CD14-positive monocyte (primary cell): ENCODE measurements around the gene ZNF275. TPM values are rescaled to one million over a fixed set of nuclear protein-coding genes. Genes with fewer than 3 reads are reported as not detected.

ENCODE experiments used
- DNase-seq, 3 donors: peaks; one replicate each; pipeline ENCODE4 v3.0.0-alpha.2; 2011 to 2022
- H2AFZ ChIP-seq: 2 replicates; pipeline ENCODE4 v1.6.0; 2012; ENCODE audit warnings: mild to moderate bottlenecking, low read depth, low read length, inconsistent platforms; ENCODE audit not compliant: insufficient read depth, poor library complexity, severe bottlenecking
- H3K27ac ChIP-seq, 2 donors: 1 replicate in 1 of 2; 2 replicates in 1 of 2; pipeline ENCODE4 v1.5.1; 2012 to 2013; ENCODE audit warnings: low read length in 2 of 2, control low read depth in 1 of 2, inconsistent platforms in 1 of 2, low read depth in 1 of 2, mild to moderate bottlenecking in 1 of 2
- H3K27me3 ChIP-seq, 2 donors: one replicate each; pipeline versions ENCODE4 v1.6.0 to v1.6.1; 2011 to 2013; ENCODE audit warnings: low read length in 2 of 2; ENCODE audit not compliant: control insufficient read depth in 2 of 2, insufficient read depth in 2 of 2
- H3K36me3 ChIP-seq, 2 donors: replicated peaks in 1 of 2; 1 replicate in 1 of 2; 2 replicates in 1 of 2; pipeline versions ENCODE4 v1.5.1 to v1.6.1; 2012 to 2013; ENCODE audit warnings: low read length in 2 of 2, control low read depth in 1 of 2, inconsistent platforms in 1 of 2, mild to moderate bottlenecking in 1 of 2; ENCODE audit not compliant: insufficient read depth in 2 of 2, control insufficient read depth in 1 of 2
- H3K4me1 ChIP-seq, 2 donors: 1 replicate in 1 of 2; 2 replicates in 1 of 2; pipeline versions ENCODE4 v1.5.1 to v1.6.1; 2012 to 2013; ENCODE audit warnings: low read length in 2 of 2, control low read depth in 1 of 2, inconsistent platforms in 1 of 2, mild to moderate bottlenecking in 1 of 2, moderate library complexity in 1 of 2; ENCODE audit not compliant: insufficient read depth in 2 of 2, control insufficient read depth in 1 of 2
- H3K4me2 ChIP-seq: replicated peaks from 2 replicates; pipeline ENCODE3; 2012; ENCODE audit warnings: low read length, moderate library complexity, mild to moderate bottlenecking; ENCODE audit not compliant: poor library complexity, severe bottlenecking; ENCODE audit errors: extremely low read depth
- H3K4me3 ChIP-seq, 3 experiments: fragments of 200-600 bp in 1 of 3; sonication (generic) in 1 of 3; replicated peaks in 1 of 3; 1 replicate in 2 of 3; 2 replicates in 1 of 3; pipeline ENCODE4 v1.5.1; 2011 to 2013; ENCODE audit warnings: low read length in 3 of 3, mild to moderate bottlenecking in 3 of 3, control low read depth in 2 of 3, low read depth in 2 of 3, inconsistent platforms in 1 of 3, moderate library complexity in 1 of 3
- H3K79me2 ChIP-seq: 2 replicates; pipeline ENCODE4 v1.6.0; 2012; ENCODE audit warnings: mild to moderate bottlenecking, control low read depth, inconsistent platforms, low read length, moderate library complexity; ENCODE audit not compliant: insufficient read depth
- H3K9ac ChIP-seq: 2 replicates; pipeline ENCODE4 v1.6.0; 2017; ENCODE audit warnings: low read length, mild to moderate bottlenecking; ENCODE audit not compliant: insufficient read depth, poor library complexity, severe bottlenecking
- H3K9me3 ChIP-seq, 2 donors: replicated peaks in 1 of 2; 1 replicate in 1 of 2; 2 replicates in 1 of 2; pipeline versions ENCODE4 v1.5.1 to v1.6.1; 2012 to 2013; ENCODE audit warnings: low read length in 2 of 2, control low read depth in 1 of 2; ENCODE audit not compliant: control insufficient read depth in 1 of 2, insufficient read depth in 1 of 2
- H4K20me1 ChIP-seq: 2 replicates; pipeline ENCODE4 v1.6.0; 2012; ENCODE audit warnings: mild to moderate bottlenecking, low read length, control low read depth, moderate library complexity; ENCODE audit not compliant: insufficient read depth
- H3K27ac Mint-ChIP-seq, 7 donors: one replicate each; pipeline ENCODE4 v1.8.0; 2020; ENCODE audit warnings: mild to moderate bottlenecking in 7 of 7, mixed read lengths in 7 of 7, moderate library complexity in 6 of 7, inconsistent platforms in 2 of 7
- H3K27me3 Mint-ChIP-seq, 3 donors: one replicate each; pipeline ENCODE4 v1.8.0; 2021 to 2022; ENCODE audit warnings: low read depth in 3 of 3, mild to moderate bottlenecking in 3 of 3, mixed read lengths in 3 of 3, moderate library complexity in 3 of 3, inconsistent platforms in 1 of 3
- H3K36me3 Mint-ChIP-seq, 2 donors: one replicate each; pipeline ENCODE4 v1.8.0; 2020; ENCODE audit warnings: mixed read lengths in 2 of 2, inconsistent platforms in 1 of 2, mild to moderate bottlenecking in 1 of 2
- H3K4me1 Mint-ChIP-seq: one replicate; pipeline ENCODE4 v1.8.0; 2020; ENCODE audit warnings: mild to moderate bottlenecking, mixed read lengths
- H3K4me3 Mint-ChIP-seq, 2 donors: one replicate each; pipeline ENCODE4 v1.8.0; 2020; ENCODE audit warnings: mild to moderate bottlenecking in 2 of 2, mixed read lengths in 2 of 2, moderate library complexity in 1 of 2
- H3K9me3 Mint-ChIP-seq, 7 donors: one replicate each; pipeline ENCODE4 v1.8.0; 2020 to 2022; ENCODE audit warnings: mixed read lengths in 7 of 7, mild to moderate bottlenecking in 6 of 7, moderate library complexity in 6 of 7, inconsistent platforms in 2 of 7
- WGBS: methylation state at CpG from one replicate; pipeline ENCODE4 v1.1.5; 2013; ENCODE audit warnings: missing lambda C conversion rate; ENCODE audit not compliant: insufficient coverage; 5-methylcytosine and 5-hydroxymethylcytosine counted together
- intact Hi-C, 2 donors: fragments of 100-400 bp; cut with micrococcal nuclease; formaldehyde crosslinking; loops; one replicate each; pipeline versions ENCODE4 v1.15.0 to v1.15.1; 2023
- polyA plus RNA-seq, 3 donors: library from polyadenylated mRNA; depleted of rRNA in 1 of 3; unstranded in 2 of 3; stranded (reverse) in 1 of 3; fragments of 300-500 nt in 2 of 3; fragments of >200 nt in 1 of 3; fragmentation: Illumina TruSeq in 2 of 3; gene quantifications; 1 replicate in 2 of 3; 2 replicates in 1 of 3; pipeline ENCODE4 v1.2.3, GENCODE V29; 2012 to 2021
- TF ChIP-seq, protein P1 (sequence below): fragments of 200-600 bp; IDR thresholded peaks from one replicate; pipeline ENCODE4 v1.8.0; 2022; ENCODE audit warnings: antibody characterized with exemption, mild to moderate bottlenecking

Gene ZNF275
- polyA plus RNA-seq, 3 donors, result 1.0 to 4.7 (median 2.1) TPM

DNA sequence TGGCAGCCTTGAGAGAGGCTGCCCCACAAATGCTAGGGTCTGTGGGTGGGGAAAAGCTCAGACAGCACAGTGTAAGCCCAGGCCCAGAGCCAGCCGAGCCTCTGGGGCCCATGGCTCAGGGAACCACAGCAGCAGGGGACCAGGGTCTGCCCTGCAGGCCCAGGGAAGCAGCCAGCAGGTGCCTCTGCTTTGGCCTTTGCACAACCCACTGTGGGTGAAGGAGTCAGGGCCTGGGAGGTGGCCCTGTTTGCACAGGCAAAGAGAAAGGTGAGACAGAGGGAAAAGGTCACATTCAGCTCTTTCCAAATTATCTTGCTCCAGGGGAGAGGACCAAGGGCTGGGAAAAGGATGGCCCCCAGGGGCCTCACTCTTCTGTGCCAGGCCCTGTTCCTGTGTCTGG lies 21.1 kb upstream of the ZNF275 start:
- H3K36me3 ChIP-seq, result no peaks in the 10 kb centered on the region
- WGBS, result no CpG with 5 or more reads among the region's 1 CpG
- intact Hi-C loops, result no loop called here
- no peak overlapping the region for H3K4me2 ChIP-seq
- DNase-seq, result no peak
- H3K9me3 Mint-ChIP-seq, result peaks cover 0 to 2% (median 0%) of the 10 kb centered on the region in 7 donors
- no peaks in the 10 kb centered on the region for H3K36me3 Mint-ChIP-seq
- TF ChIP-seq, protein P1, sequence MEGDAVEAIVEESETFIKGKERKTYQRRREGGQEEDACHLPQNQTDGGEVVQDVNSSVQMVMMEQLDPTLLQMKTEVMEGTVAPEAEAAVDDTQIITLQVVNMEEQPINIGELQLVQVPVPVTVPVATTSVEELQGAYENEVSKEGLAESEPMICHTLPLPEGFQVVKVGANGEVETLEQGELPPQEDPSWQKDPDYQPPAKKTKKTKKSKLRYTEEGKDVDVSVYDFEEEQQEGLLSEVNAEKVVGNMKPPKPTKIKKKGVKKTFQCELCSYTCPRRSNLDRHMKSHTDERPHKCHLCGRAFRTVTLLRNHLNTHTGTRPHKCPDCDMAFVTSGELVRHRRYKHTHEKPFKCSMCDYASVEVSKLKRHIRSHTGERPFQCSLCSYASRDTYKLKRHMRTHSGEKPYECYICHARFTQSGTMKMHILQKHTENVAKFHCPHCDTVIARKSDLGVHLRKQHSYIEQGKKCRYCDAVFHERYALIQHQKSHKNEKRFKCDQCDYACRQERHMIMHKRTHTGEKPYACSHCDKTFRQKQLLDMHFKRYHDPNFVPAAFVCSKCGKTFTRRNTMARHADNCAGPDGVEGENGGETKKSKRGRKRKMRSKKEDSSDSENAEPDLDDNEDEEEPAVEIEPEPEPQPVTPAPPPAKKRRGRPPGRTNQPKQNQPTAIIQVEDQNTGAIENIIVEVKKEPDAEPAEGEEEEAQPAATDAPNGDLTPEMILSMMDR, result no peak
- H3K4me3 ChIP-seq, result no peak overlapping the region
- H3K9me3 ChIP-seq, result no peaks in the 10 kb centered on the region
- no peak overlapping the region for H3K27ac Mint-ChIP-seq
- no peak overlapping the region for H2AFZ ChIP-seq
- H3K27ac ChIP-seq, result no peak overlapping the region
- H3K4me1 ChIP-seq, result no peaks in the 10 kb centered on the region
- no peak overlapping the region for H3K9ac ChIP-seq
- no peak overlapping the region for H3K4me3 Mint-ChIP-seq
- peaks cover 1 to 3% (median 2%) of the 10 kb centered on the region in 3 donors for H3K27me3 Mint-ChIP-seq
- no peaks in the 10 kb centered on the region for H4K20me1 ChIP-seq
- no peaks in the 10 kb centered on the region for H3K27me3 ChIP-seq
- H3K4me1 Mint-ChIP-seq, result no peaks in the 10 kb centered on the region
- no peaks in the 10 kb centered on the region for H3K79me2 ChIP-seq

DNA sequence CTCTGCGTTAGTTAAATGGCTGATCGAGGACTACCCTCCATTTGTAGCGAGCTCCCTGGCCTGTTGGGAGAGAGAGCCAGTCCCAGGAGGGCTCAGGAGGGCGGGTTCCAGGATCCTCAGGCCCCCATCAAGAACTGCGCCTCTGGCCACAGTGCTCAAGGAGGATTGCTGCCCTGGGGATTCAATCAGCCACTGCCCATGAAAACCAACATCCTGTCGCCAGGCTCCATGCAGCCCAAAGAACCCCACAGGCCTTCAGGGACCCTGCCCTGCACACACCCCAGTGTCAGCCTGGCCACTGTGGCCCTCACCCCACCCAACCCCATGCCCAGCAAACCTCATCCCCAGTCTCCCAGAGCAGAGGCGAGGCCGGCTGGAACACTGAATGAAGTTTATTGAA lies 16.6 kb upstream of the ZNF275 start:
- Mint-ChIP-seq H3K27me3 (peaks cover 12 to 21% (median 16%) of the 10 kb centered on the region in 3 donors), H3K4me1 (no peaks in the 10 kb centered on the region), H3K36me3 (no peaks in the 10 kb centered on the region), H3K4me3 (no peak overlapping the region), H3K9me3 (peaks cover 0 to 10% (median 0%) of the 10 kb centered on the region in 7 donors), H3K27ac (peak overlapping the region in 1 of 7 donors; percentile 40)
- Histone ChIP-seq H3K4me1 (no peaks in the 10 kb centered on the region), H3K9ac (no peak overlapping the region), H3K9me3 (no peaks in the 10 kb centered on the region), H2AFZ (no peak overlapping the region), H3K27me3 (peaks cover 4 to 13% of the 10 kb centered on the region in 2 donors), H3K27ac (no peak overlapping the region), H3K79me2 (no peaks in the 10 kb centered on the region), H3K4me3 (no peak overlapping the region), H3K4me2 (no peak overlapping the region), H4K20me1 (no peaks in the 10 kb centered on the region), H3K36me3 (no peaks in the 10 kb centered on the region)
- no peak for DNase-seq
- TF ChIP-seq, protein P1, result no peak
- intact Hi-C loops, result no loop called here
- WGBS, result 100% methylated on average over 1 of the region's 8 CpGs
